CD4-positive, alpha-beta T cell treated with Interleukin-6 for 4 hours (primary cell): Measurements from ENCODE around the gene RNF167.

Source experiments
- DNase-seq: peaks from one replicate; pipeline ENCODE4 v3.0.0-alpha.2; 2020; ENCODE audit warnings: mixed read lengths

The RNF167 gene

GRCh38 chr17:4958102-4958501 lies 18.0 kb downstream of the RNF167 start:
- no peak for DNase-seq

GRCh38 chr17:4959261-4959965 lies 19.3 kb downstream of the RNF167 start:
- DNase-seq, result no peak

DNA sequence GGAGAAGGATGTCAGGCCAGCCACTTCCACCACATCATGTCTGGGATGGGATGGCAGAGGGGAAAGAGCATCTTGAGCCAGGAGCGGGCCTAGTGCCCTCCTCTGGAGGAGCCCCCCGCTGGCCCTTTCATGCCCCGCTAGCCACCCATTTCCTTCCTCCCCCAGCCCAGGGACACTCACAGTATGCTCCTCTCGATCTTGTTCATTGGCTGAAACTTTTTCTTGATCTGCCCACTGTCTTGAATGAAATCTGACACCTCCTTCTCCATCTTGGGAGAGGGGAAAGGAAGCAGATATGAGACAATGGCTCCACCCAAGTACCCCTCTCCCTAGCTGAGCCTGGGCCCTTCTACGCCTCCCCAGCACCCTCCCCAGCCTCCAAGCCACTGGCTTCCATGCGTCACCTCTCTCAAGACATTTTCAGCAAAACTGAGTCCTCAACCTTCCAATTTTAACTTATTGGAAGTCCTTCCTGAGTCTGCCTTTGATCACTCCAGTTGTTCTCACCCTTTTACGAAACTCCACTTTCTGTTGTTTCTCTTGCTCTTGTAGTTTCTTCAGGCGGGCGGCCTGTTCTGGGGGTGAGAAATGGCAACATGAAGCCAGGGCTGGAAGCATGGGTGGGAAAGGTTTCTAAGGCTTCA lies 20.3 kb downstream of the RNF167 start:
- DNase-seq, result no peak

- DNase-seq, result no peak
Measured at GRCh38 chr17:4965311-4965986, 25.4 kb downstream of the RNF167 start.

- DNase-seq, result peak; percentile 96
Measured at GRCh38 chr17:4966844-4967538, 26.9 kb downstream of the RNF167 start.

DNA sequence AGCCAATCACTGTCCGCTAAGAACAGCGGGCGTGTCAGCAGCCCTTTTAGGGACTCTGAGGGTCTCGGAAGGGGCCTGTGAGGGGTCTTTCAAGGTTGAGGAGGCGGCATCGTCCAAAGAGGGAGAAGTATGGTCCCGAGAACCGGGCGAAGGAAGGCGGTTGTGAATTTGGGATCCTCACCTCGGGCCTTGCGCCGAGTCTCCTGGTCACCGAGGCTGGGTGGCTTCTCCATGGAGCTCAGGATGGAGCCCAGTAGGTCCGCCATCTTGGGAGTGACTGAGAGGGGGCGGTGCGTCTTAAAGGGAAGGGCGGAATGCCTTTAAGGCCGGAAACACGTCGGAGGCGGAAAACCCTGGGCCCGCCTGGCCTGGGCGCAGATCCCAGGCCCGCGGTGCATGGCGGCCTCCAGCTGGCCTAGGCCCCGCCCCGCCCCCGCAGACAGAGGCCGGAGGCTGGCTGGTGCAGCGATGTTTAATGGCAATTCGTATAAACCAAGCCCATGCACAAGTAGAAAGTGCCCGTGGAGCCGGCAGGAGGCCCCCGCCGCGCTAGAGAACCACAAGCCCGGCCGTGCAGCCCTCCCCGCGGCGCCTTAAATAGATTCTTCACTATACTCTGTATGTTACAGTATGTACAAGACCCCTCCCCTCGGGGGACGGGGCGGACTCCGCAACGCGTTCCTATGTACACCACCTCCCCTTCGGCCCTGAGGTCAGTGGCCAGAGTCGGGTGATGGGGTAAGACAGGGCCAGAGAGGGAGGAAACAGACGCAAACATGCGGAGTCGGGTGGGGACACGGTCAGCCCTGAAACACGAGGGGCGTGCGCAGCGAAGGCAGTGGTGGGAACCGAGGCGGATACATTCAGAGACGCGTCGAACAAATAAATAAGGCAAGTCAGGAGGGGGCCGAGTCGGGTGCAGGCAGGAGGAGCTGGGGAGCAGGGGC lies 27.7 kb downstream of the RNF167 start, which contains the start of gene SPAG7:
Gene SPAG7 (minus strand): TSS at position 279 of the 947 bp plus-strand sequence. CDS start 13 bp downstream, at position 266.
- DNase-seq, result peak; percentile 93

GRCh38 chr17:4968486-4969046 lies 28.5 kb downstream of the RNF167 start:
- no peak for DNase-seq

DNA sequence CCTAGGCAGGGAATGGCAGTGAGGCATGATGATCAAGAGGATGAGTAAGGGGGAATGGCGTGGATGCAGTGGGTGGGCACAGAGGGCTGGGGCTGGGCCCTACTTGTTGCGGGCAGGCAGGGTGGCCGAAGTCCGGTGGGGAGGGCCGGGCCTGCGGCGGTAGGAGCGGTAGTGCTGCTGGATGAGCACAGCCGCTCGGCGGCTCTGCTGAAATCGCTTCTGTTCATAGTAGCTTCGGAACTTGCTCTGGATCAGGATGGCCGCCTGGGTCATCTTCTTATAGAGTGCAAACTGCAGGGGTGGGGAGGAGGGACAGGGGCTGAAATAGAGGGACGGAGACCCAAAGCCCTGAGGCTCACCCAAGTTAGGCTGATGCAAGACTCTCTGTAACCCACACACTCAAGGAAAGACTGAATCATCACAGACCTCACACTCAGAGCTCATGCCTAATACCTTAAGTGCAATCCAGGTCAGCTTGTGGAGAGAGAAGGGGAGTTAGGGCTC lies 29.0 kb downstream of the RNF167 start:
- DNase-seq, result no peak

DNA sequence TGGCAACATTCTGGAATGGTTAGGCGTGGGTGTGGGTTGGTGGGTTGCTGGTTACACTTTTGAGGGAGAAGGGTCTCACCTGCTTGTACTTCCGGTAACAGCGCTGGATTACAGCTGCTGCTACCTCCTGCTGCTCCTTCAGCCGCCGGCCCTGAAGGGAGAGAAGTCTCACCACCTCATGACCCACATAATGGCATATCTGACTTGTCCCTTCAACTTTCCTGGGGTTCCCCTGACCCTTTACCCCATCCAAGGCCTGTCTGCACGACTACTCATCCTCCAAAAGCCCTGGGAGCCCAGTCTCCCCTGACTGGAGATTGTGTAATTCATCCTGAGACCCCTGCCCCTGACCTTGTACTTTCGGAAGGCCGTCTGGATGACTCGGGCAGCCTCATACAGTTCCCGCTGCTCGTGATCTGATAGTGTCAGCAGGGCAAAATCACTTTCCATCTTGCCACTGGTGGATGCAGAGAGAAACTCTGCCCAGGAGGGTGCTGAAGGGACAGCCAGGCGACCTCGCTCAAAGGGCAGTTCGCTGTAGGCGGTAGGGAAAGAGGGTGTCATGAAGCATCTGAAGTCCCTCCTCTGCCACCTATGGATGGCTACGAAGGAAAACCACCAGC lies 29.6 kb downstream of the RNF167 start:
- no peak for DNase-seq

GRCh38 chr17:4970273-4970672 lies 30.2 kb downstream of the RNF167 start:
- no peak for DNase-seq

- DNase-seq, result no peak
Measured at GRCh38 chr17:4971826-4972225, 31.8 kb downstream of the RNF167 start.

DNA sequence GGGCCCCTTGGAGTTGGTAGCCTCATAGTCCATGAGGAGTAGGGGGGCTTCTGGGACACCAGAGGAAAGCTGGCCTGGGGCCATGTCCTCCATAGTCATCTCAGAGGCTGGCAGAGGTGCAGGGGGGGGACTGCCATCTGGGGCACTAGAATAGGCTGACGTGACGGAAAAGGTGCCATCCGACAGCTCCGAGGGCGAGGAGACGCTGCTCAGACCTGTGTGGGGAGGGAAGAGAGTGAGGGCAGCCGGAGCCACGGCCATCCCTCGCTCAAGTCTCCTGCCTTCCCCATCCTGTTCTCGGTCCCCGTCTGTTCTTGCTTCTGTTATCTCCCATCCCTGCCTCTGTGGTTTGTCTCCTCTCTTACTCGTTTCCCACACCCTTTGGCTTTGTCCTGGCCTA lies 32.3 kb downstream of the RNF167 start:
- no peak for DNase-seq

GRCh38 chr17:4972752-4973151 lies 32.7 kb downstream of the RNF167 start:
- no peak for DNase-seq

DNA sequence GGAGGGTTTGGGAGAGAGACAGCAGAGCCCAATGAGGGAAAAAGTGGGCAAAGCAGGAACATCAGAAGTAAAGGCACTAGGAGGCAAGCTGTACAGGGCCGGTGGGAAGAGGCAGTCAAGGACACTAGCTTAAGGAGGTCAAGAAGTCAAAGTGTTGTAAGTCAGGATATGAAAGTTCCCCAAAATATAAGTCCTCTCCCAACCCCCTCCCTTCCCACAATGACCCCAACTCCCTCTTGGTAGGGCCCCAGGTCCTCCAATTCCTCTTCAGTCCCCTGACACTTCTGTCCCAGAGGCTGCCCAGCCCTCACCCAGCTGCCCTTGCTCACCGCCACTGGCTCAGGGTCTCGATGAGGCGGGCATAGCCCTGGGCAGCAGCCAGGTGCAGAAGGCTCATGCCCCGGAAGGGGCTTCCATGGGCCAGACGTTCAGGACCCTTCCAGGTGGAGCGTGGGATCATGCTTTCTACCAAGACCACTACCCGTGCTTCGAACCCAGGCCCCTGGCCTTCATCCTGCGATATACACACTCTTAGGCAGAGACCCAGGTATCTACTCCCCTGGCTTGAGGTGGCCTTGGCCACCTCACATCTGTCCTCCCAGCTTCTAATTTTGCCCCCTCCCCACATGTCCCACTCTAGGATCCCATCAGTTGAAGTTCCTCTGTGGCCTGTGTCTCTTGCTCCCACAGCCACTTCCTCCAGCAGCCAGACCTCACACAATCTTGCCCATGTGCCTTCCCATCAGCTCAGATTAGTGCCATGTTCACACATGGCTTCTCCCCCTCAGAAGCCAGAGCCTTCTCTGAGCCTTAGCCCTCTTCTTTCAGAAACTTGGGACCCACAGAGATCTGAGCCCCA lies 33.4 kb downstream of the RNF167 start:
- DNase-seq, result no peak

- DNase-seq, result no peak
Measured at GRCh38 chr17:4974115-4974670, 34.1 kb downstream of the RNF167 start.

DNA sequence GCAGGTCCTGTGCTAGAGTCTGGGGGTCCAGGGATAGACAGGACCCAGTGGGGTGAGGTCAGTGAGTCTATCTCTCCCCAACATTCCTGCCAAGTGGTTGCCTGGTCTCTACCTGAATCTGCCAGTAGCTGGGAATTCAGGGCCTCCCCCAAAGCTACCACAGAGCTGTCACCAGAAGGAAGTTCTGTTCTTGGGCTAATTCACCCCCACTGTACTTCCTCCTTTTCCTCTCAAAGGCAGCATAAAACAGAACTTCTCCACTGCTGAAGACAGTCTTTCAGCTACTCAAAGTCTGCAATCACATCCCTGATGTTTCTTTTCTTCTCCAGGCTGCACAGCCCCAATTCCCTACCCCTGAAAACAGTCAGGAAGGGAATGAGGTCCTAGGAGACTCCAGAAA lies 38.7 kb downstream of the RNF167 start:
- no peak for DNase-seq

DNA sequence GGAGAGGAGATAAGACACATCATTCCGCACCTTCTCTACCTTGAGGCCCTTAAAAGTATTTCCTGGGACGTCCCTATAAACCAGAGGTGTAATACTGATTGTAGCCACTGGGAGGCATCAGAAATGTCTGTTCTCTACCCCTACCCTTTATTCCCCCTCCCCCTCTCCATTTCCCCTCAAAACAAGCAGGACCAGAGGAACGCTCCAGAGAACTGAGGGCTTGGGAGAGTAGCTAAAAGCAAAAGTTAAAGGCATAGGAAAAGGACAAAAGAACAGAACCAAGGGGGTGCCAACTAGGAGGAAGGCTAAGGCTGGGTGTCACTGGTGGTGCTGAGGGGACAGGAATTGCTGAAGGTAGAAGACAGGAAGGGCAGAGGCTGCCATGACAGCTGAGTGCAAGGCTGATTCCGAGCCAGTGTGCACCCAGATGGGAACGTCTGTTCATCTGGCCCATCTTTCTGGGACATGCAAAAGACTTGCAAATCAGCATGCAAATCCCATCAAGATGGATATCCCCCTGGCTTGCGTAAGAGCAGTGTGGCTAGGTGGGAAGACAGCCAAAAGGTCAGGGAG lies 40.7 kb downstream of the RNF167 start:
- peak; percentile 65 for DNase-seq

GRCh38 chr17:4982305-4982704 lies 42.2 kb downstream of the RNF167 start:
- no peak for DNase-seq

DNA sequence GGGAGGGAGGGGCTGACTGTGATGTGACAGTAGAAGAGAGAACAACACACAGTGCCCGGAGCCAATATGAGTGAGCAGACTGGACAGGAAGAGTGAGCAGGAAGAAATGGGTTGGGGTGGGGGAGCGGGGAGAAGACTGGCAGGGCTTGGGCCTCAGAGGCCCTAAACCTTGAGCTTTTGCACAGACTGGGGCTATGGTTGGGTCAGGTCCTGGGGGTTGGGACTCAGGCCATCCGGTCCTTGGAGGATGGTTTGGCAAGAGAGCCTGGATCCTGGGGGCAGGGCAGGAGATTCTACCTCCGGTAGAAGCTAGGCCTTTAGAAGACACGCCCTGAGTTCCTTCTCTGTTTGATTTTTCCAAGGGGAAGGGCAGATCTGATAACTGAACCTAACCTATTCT lies 46.3 kb downstream of the RNF167 start:
- DNase-seq, result no peak
